H9 (cell line): ENCODE data around the gene MAP3K5. TPM values are rescaled to one million over a fixed set of nuclear protein-coding genes. Genes with fewer than 3 reads are reported as not detected.

Source experiments
- DNase-seq: peaks from one replicate; pipeline ENCODE4 v3.0.0-alpha.2; 2017
- H2AFZ ChIP-seq: one replicate; pipeline ENCODE4 v1.6.1; 2013; ENCODE audit warnings: mild to moderate bottlenecking, low read length, control low read depth, moderate library complexity
- H2AK5ac ChIP-seq: 2 replicates; pipeline ENCODE4 v1.6.1; 2013; ENCODE audit warnings: low read length, control low read depth, mixed read lengths; ENCODE audit not compliant: insufficient read length
- H2BK120ac ChIP-seq: one replicate; pipeline ENCODE4 v1.6.1; 2013; ENCODE audit warnings: low read depth, mild to moderate bottlenecking, low read length, control low read depth, inconsistent platforms; ENCODE audit not compliant: poor library complexity, severe bottlenecking
- H2BK12ac ChIP-seq: 2 replicates; pipeline ENCODE4 v1.6.1; 2013; ENCODE audit warnings: low read length, control low read depth, mixed read lengths, low read depth; ENCODE audit not compliant: insufficient read length
- H2BK15ac ChIP-seq: 2 replicates; pipeline ENCODE4 v1.6.1; 2013; ENCODE audit warnings: low read depth, low read length, control low read depth
- H2BK20ac ChIP-seq: one replicate; pipeline ENCODE4 v1.6.1; 2013; ENCODE audit warnings: low read depth, mild to moderate bottlenecking, low read length, control low read depth, inconsistent platforms; ENCODE audit not compliant: poor library complexity, severe bottlenecking
- H2BK5ac ChIP-seq: 2 replicates; pipeline ENCODE4 v1.6.1; 2013; ENCODE audit warnings: low read length, control low read depth, mixed read lengths; ENCODE audit not compliant: insufficient read length
- H3K14ac ChIP-seq: 2 replicates; pipeline ENCODE4 v1.6.1; 2013; ENCODE audit warnings: low read length, control low read depth; ENCODE audit not compliant: insufficient read depth
- H3K18ac ChIP-seq: 2 replicates; pipeline ENCODE4 v1.6.1; 2013; ENCODE audit warnings: low read depth, mild to moderate bottlenecking, mixed read lengths, low read length, control low read depth; ENCODE audit not compliant: insufficient read length
- H3K23ac ChIP-seq: 2 replicates; pipeline ENCODE4 v1.6.1; 2013; ENCODE audit warnings: low read length, control low read depth, mixed read lengths, low read depth; ENCODE audit not compliant: insufficient read length
- H3K23me2 ChIP-seq: 2 replicates; pipeline ENCODE4 v1.6.1; 2013; ENCODE audit warnings: low read depth, mild to moderate bottlenecking, mixed read lengths, low read length, control low read depth; ENCODE audit not compliant: insufficient read length, poor library complexity, severe bottlenecking
- H3K27ac ChIP-seq: 2 replicates; pipeline ENCODE4 v1.5.1; 2013; ENCODE audit warnings: low read length, control low read depth, mixed read lengths, low read depth; ENCODE audit not compliant: insufficient read length
- H3K27me3 ChIP-seq: 2 replicates; pipeline ENCODE4 v1.6.1; 2013; ENCODE audit warnings: low read length, control low read depth, inconsistent platforms; ENCODE audit not compliant: insufficient read depth
- H3K4ac ChIP-seq: 2 replicates; pipeline ENCODE4 v1.6.1; 2013; ENCODE audit warnings: low read depth, mild to moderate bottlenecking, control low read depth, inconsistent platforms, low read length, moderate library complexity
- H3K4me1 ChIP-seq: 2 replicates; pipeline ENCODE4 v1.6.1; 2013; ENCODE audit warnings: low read length, control low read depth, inconsistent platforms; ENCODE audit not compliant: insufficient read depth
- H3K4me2 ChIP-seq: 2 replicates; pipeline ENCODE4 v1.6.1; 2013; ENCODE audit warnings: low read length, control low read depth, mixed read lengths; ENCODE audit not compliant: insufficient read length, insufficient read depth
- H3K56ac ChIP-seq: 2 replicates; pipeline ENCODE4 v1.6.1; 2013; ENCODE audit warnings: low read depth, mild to moderate bottlenecking, mixed read lengths, low read length, control low read depth; ENCODE audit not compliant: insufficient read length
- H3K79me1 ChIP-seq: 2 replicates; pipeline ENCODE4 v1.6.1; 2013; ENCODE audit warnings: low read depth, mild to moderate bottlenecking, moderate library complexity, low read length, control low read depth, inconsistent platforms; ENCODE audit not compliant: insufficient read depth, poor library complexity, severe bottlenecking
- H3K79me2 ChIP-seq: 2 replicates; pipeline ENCODE4 v1.6.1; 2013; ENCODE audit warnings: low read length, control low read depth, inconsistent platforms; ENCODE audit not compliant: insufficient read depth
- H3K9ac ChIP-seq: 2 replicates; pipeline ENCODE4 v1.6.1; 2013; ENCODE audit warnings: low read length, control low read depth, mixed read lengths; ENCODE audit not compliant: insufficient read length; ENCODE audit errors: extremely low read depth
- H3K9me3 ChIP-seq: one replicate; pipeline ENCODE4 v1.6.1; 2013; ENCODE audit warnings: low read depth, low read length, inconsistent platforms; ENCODE audit not compliant: control insufficient read depth
- H3T11ph ChIP-seq: one replicate; pipeline ENCODE4 v1.6.1; 2013; ENCODE audit warnings: mild to moderate bottlenecking, low read length, control low read depth, inconsistent platforms
- H4K20me1 ChIP-seq: one replicate; pipeline ENCODE4 v1.6.1; 2013; ENCODE audit not compliant: control insufficient read depth, insufficient read length, insufficient read depth
- H4K5ac ChIP-seq: 2 replicates; pipeline ENCODE4 v1.6.1; 2013; ENCODE audit warnings: low read depth, mild to moderate bottlenecking, mixed read lengths, low read length, control low read depth; ENCODE audit not compliant: insufficient read length
- H4K8ac ChIP-seq: replicated peaks from 2 replicates; pipeline ENCODE4 v1.6.1; 2013; ENCODE audit warnings: low read length, control low read depth, mixed read lengths, low read depth; ENCODE audit not compliant: insufficient read length
- H4K91ac ChIP-seq: 2 replicates; pipeline ENCODE4 v1.6.1; 2013; ENCODE audit warnings: low read depth, mild to moderate bottlenecking, moderate library complexity, mixed read lengths, low read length, control low read depth; ENCODE audit not compliant: insufficient read length
- H3K27ac Mint-ChIP-seq, 3 experiments: 2 replicates in 2 of 3; 3 replicates in 1 of 3; pipeline ENCODE4 v1.8.0; 2020 to 2021; ENCODE audit warnings: mixed read lengths in 3 of 3, mild to moderate bottlenecking in 1 of 3, moderate library complexity in 1 of 3
- H3K27me3 Mint-ChIP-seq: 2 replicates; pipeline ENCODE4 v1.8.0; 2021; ENCODE audit warnings: low read depth, mild to moderate bottlenecking, moderate library complexity, mixed read lengths
- H3K36me3 Mint-ChIP-seq, 3 experiments: 2 replicates in 2 of 3; 3 replicates in 1 of 3; pipeline ENCODE4 v1.8.0; 2020 to 2021; ENCODE audit warnings: low read depth in 3 of 3, mixed read lengths in 3 of 3; ENCODE audit not compliant: insufficient read depth in 1 of 3
- H3K4me1 Mint-ChIP-seq, 2 experiments: 2 replicates each; pipeline ENCODE4 v1.8.0; 2020; ENCODE audit warnings: mixed read lengths in 2 of 2
- H3K4me3 Mint-ChIP-seq, 2 experiments: 2 replicates in 1 of 2; 3 replicates in 1 of 2; pipeline ENCODE4 v1.8.0; 2020 to 2021; ENCODE audit warnings: mild to moderate bottlenecking in 2 of 2, mixed read lengths in 2 of 2, moderate library complexity in 1 of 2
- H3K9me3 Mint-ChIP-seq, 2 experiments: 2 replicates in 1 of 2; 3 replicates in 1 of 2; pipeline ENCODE4 v1.8.0; 2020; ENCODE audit warnings: mild to moderate bottlenecking in 2 of 2, mixed read lengths in 2 of 2, moderate library complexity in 1 of 2
- WGBS: extraction: QIAGEN DNeasy Blood & Tissue Kit; methylation state at CpG from one replicate; pipeline ENCODE4 v1.1.7; 2013; ENCODE audit warnings: missing lambda C conversion rate, low lambda C conversion rate, mixed read lengths; ENCODE audit not compliant: insufficient read length; ENCODE audit errors: extremely low coverage; 5-methylcytosine and 5-hydroxymethylcytosine counted together
- total RNA-seq: library from RNA; stranded (reverse); gene quantifications from 2 replicates; pipeline ENCODE4 v1.2.1, GENCODE V29; 2021
- TF ChIP-seq, protein P1 (sequence below): fragments of 200-600 bp; sonication (generic); conservative IDR thresholded peaks from 3 replicates; pipeline ENCODE4 v1.8.0; 2021; ENCODE audit warnings: antibody characterized with exemption, mild to moderate bottlenecking

MAP3K5 gene
- total RNA-seq, 1 experiment from 2014 or later, result 1.6 TPM

- H3K36me3 Mint-ChIP-seq, result peaks cover 25 to 42% (median 25%) of the 10 kb centered on the region in 3 experiments; a peak in 6 of 7 replicates
- Histone ChIP-seq H3K14ac (peak overlapping the region; percentile 78), H4K8ac (no peak overlapping the region), H3K27ac (no peak overlapping the region), H3K79me2 (no peaks in the 10 kb centered on the region), H3K4me2 (peak overlapping the region; percentile 45), H3T11ph (no peak overlapping the region), H2BK5ac (no peak overlapping the region), H2AK5ac (no peak overlapping the region), H4K91ac (no peak overlapping the region), H4K5ac (no peak overlapping the region), H3K9me3 (no peaks in the 10 kb centered on the region), H3K9ac (peak overlapping the region; percentile 50), H3K56ac (no peak overlapping the region), H3K79me1 (no peaks in the 10 kb centered on the region), H3K27me3 (no peaks in the 10 kb centered on the region), H3K23me2 (peaks cover 5% of the 10 kb centered on the region), H2BK12ac (no peak overlapping the region), H2AFZ (no peak overlapping the region), H2BK15ac (no peak overlapping the region), H3K23ac (no peak overlapping the region), H2BK120ac (no peak overlapping the region), H4K20me1 (no peaks in the 10 kb centered on the region), H3K4ac (no peak overlapping the region), H3K4me1 (no peaks in the 10 kb centered on the region; the same call in 1 of the 2 replicates), H2BK20ac (no peak overlapping the region), H3K18ac (peak overlapping the region; percentile 24)
- H3K27ac Mint-ChIP-seq, result peak overlapping the region in 2 of 3 experiments; percentile 52 to 91; a peak in 3 of 7 replicates
- TF ChIP-seq, protein P1, sequence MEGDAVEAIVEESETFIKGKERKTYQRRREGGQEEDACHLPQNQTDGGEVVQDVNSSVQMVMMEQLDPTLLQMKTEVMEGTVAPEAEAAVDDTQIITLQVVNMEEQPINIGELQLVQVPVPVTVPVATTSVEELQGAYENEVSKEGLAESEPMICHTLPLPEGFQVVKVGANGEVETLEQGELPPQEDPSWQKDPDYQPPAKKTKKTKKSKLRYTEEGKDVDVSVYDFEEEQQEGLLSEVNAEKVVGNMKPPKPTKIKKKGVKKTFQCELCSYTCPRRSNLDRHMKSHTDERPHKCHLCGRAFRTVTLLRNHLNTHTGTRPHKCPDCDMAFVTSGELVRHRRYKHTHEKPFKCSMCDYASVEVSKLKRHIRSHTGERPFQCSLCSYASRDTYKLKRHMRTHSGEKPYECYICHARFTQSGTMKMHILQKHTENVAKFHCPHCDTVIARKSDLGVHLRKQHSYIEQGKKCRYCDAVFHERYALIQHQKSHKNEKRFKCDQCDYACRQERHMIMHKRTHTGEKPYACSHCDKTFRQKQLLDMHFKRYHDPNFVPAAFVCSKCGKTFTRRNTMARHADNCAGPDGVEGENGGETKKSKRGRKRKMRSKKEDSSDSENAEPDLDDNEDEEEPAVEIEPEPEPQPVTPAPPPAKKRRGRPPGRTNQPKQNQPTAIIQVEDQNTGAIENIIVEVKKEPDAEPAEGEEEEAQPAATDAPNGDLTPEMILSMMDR, result no peak
- H3K9me3 Mint-ChIP-seq, result no peaks in the 10 kb centered on the region
- peaks cover 3 to 10% of the 10 kb centered on the region in 2 experiments; a peak in 3 of 4 replicates for H3K4me1 Mint-ChIP-seq
- no peak for DNase-seq
- peaks cover 10% of the 10 kb centered on the region for H3K27me3 Mint-ChIP-seq
- peak overlapping the region; percentile 81 to 88 for H3K4me3 Mint-ChIP-seq
- WGBS, result no CpG with 5 or more reads among the region's 31 CpGs
These were observed 30.9 kb upstream of the MAP3K5 start for GRCh38 chr6:136823128-136823660.
